HG02981 (cell line): ENCODE measurements around the gene MID2.
"Not testable (repeated sequence)": the region's sequence is repeated elsewhere in the genome, so short reads cannot be mapped to it uniquely, and the experiment has no call there.

Experiments
- ATAC-seq: cut with Tn5 transposase; IDR thresholded peaks from one replicate; pipeline ENCODE4 v1.9.1; 2021; ENCODE audit warnings: mild to moderate bottlenecking, moderate library complexity; ENCODE audit not compliant: unreplicated experiment

MID2 gene

GRCh38 chrX:107836958-107837357 is 11.3 kb downstream of the MID2 start:
- ATAC-seq, result no peak

DNA sequence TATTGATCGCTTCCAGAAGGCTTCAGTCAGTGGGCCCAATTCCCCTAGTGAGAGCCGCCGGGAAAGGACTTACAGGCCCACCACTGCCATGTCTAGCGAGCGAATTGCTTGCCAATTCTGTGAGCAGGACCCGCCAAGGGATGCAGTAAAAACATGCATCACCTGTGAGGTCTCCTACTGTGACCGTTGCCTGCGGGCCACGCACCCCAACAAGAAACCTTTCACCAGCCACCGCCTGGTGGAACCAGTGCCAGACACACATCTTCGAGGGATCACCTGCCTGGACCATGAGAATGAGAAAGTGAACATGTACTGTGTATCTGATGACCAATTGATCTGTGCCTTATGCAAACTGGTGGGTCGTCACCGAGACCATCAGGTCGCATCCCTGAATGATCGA is 15.3 kb downstream of the MID2 start:
- no peak for ATAC-seq

DNA sequence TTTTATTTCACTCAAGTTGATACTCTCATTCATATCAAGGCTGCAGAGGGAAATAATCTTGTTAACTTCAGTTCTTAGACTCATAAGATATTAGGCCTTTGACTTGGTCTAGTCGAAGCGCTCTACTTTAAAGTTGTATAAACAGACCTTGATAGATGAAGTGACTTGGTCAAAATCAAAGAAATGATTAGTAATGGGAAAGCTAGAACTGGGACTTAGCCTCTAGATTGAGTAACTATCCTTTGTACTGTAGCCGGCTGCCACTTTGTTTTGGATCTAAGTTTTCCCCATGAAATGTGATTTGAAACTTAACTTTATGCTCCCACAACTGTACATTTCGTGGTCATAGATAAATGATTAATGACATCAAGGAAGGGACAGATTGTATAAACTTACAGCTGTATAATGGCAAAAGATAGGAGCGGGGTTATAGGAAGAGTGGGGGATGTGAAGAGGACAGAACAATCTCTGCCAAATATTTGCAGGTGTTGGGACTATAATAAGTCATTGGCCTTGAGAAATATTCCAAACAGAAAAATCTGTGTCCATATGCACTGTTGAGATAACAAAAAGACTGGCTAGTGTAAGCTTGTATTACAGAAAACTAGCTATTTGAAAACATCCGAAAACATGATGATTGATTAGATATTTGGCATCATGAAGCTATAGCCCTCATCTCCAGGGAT is 17.2 kb downstream of the MID2 start:
- ATAC-seq, result no peak

DNA sequence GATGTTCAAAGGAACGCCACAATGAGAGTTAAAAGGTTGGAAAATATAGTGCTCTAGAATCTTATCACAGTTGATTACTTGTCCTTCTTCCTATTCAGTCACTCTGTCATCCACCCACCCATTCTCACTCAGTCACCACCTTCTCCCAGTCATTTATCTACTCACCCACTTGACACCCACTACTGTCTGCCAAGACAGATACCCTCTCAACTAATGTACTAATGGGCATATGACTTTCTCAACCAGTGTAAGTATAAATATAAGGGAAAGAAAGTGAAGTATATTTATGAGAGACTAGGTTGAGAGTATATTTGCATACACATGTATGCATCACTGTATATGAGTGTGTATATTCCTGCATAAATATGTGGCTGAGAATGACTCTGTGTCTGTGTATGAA is 20.0 kb downstream of the MID2 start:
- no peak for ATAC-seq

DNA sequence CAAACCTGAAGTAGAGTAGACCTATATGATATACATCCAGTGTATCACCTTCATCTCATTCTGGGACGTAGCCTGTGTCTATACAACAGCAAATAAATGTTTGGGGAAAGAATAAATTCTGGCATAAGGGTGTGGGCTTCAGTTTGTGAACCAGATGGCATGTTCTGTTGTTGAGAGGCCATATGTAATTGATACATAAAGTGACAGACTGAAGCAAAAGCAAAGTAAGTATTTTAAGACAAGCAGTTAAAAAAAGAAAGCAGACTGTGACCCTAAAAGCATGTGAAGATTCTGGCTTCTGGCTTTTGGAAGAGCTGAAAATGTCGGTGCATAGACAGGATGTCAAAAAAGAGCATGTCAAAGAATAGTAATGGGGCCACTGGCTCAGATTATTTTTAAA is 22.9 kb downstream of the MID2 start:
- ATAC-seq, result no peak

- ATAC-seq, result no peak
These were observed 24.2 kb downstream of the MID2 start for GRCh38 chrX:107849747-107850421.

- ATAC-seq, result no peak
These were observed 24.7 kb downstream of the MID2 start for GRCh38 chrX:107850422-107850765.

GRCh38 chrX:107851215-107851614 is 25.5 kb downstream of the MID2 start:
- ATAC-seq, result no peak

- ATAC-seq, result not testable (repeated sequence)
These were observed 26.0 kb downstream of the MID2 start for GRCh38 chrX:107851665-107852064.

GRCh38 chrX:107856289-107856688 is 30.6 kb downstream of the MID2 start:
- no peak for ATAC-seq

DNA sequence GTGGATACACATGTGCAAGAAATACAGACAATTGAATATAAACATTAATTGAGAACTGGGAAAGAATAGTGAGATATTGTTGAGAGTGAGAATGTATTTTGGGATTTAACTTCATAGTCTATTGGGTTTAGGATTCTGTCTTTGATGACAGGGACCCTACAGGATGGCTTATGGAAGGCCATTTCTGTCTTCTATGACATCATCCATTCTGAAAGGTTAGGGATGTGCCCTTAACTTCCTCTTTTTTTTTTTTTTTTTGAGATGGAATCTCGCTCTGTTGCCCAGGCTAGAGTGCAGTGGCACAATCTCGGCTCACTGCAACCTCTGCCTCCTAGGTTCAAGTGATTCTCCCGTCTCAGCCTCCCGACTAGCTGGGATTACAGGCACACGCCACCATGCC is 31.4 kb downstream of the MID2 start:
- ATAC-seq, result not testable (repeated sequence)

DNA sequence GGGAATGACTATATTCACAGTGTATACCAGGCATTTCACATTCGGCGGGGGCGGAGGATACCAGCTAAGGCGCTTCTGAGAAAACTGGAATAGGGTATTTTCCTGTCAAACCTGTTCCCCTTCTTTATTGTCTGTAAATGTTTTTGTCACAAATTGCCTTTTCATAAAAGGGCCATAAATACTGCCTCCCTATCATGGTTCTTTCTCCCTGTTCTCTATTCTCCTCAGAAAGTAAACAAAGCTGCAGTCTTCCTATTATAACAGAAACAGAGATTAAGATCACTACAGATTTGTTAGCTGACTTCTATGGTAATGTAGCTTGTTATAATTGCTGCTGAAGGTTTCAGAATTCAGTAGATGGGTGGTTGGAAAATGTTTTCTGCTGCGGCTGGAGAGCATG is 32.2 kb downstream of the MID2 start:
- ATAC-seq, result no peak

- no peak for ATAC-seq
These were observed 35.4 kb downstream of the MID2 start for GRCh38 chrX:107861056-107861455.

DNA sequence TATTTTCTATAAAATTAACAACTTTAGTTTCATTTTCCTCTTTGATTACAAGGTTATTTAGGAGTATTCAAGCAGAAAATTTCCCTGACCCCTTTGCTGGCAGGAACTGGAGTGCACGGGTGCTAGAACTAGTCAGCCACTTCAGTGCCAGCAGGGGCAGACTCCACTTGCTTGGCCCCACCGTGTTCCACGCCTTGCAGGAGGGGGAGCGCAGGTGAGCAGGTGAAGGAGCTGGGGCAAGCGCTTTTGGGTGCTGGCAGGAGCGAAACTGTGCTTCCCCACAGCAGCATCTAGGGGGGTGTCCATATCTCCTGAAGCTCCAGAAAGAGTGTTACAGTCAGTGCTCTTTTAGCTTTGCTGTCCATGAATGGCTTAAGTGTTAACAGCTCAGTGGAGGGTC is 45.5 kb downstream of the MID2 start:
- ATAC-seq, result no peak

- no peak for ATAC-seq
These were observed 52.4 kb downstream of the MID2 start for GRCh38 chrX:107878106-107878505.

GRCh38 chrX:107880054-107880610 is 54.5 kb downstream of the MID2 start:
- ATAC-seq, result no peak

DNA sequence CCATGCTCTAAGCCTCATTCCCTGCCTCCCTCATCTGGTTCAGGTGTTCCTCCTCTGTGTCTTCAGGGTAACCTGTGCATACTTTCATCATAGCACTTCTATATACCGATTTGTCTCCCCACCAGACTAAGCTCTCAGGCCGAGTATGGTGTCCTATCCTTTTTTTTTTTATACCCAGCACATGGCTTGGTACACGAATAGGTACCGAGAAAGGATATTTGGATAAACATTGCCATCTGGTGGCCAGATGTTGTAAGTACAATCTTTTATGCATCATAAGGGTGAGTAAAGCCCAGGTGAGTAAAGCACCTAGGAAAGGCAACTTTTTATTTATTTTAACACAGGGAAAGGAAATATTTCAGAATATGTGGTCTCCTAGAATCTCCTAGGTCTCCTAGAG is 68.4 kb downstream of the MID2 start:
- ATAC-seq, result peak; percentile 64

DNA sequence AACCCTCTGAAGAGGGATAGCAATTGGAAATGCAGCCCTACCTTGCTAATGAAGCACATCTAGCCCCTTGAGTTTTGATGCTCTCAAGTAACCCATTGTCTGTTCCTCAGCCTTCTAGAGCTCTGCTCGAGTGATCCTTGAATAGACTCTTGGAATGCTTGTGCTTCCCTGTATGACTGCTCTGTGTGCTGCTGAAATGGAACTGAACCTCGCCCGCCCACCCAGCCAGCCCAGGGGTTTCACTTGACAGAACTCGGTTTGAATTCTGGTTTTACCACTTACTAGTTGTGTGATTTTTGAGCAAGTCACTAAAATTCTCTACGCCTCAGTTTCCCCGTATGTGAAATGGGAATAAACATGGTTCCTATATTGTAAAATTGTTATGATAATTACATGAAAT is 77.1 kb downstream of the MID2 start:
- ATAC-seq, result no peak

DNA sequence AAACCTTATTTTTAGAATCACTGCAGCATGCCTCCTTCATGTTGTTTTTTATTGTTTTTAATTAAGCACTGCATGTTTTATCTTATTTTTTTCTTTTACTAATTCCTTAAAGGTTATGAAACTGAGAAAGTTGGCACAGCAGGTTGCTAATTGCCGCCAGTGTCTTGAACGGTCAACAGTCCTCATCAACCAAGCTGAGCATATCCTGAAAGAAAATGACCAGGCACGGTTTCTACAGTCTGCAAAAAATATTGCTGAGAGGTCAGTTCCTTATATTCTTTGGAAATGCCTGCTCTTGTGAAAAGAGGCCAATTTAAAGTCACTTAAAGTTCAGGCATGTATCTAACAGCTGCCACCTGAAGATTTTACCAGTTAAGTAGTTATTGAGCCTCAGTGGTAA is 79.7 kb downstream of the MID2 start:
- ATAC-seq, result no peak

GRCh38 chrX:107924136-107924746 is 98.6 kb downstream of the MID2 start:
- no peak for ATAC-seq

GRCh38 chrX:107934262-107934661 is 108.6 kb downstream of the MID2 start:
- no peak for ATAC-seq

DNA sequence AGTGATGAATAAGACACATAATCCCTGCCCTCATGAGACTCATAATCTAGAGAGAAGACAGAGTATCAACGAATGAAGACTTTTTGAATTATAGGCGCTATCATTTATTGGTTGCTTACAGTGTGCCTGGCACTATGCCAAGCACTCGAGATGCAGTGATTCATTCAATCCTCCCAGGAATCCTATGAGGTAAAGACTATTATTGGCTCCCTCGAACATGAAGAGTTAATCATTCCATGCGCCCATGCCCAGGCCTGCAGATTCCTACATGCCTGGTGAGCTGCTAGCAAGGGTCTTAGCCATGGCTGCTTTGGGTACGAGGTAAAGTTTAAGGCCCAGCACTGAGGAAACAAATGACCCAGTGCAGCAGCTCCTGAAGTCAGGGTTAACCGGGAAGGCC is 109.5 kb downstream of the MID2 start:
- ATAC-seq, result no peak
